Vagina (tissue), 2 donors: ENCODE results near the gene SECTM1. TPM values are rescaled to one million over a fixed set of nuclear protein-coding genes. Genes with fewer than 3 reads are reported as not detected.

ENCODE experiments used
- DNase-seq, 2 donors: peaks; one replicate each; pipeline ENCODE4 v3.0.0-alpha.2; 2017; ENCODE audit errors: extremely low spot score in 2 of 2
- H3K27ac ChIP-seq: fragments of 200-600 bp; sonication (generic); one replicate; pipeline ENCODE4 v1.5.1; 2019
- H3K27me3 ChIP-seq: fragments of 200-600 bp; sonication (generic); one replicate; pipeline ENCODE4 v1.5.1; 2019
- H3K36me3 ChIP-seq, 2 donors: fragments of 200-600 bp; sonication (generic); one replicate each; pipeline ENCODE4 v1.5.1; 2017 to 2019
- H3K4me1 ChIP-seq: fragments of 200-600 bp; sonication (generic); one replicate; pipeline ENCODE4 v1.5.1; 2019
- H3K4me3 ChIP-seq, 2 donors: fragments of 200-600 bp; sonication (generic); 1 replicate in 1 of 2; 2 replicates in 1 of 2; pipeline ENCODE4 v1.5.1; 2016 to 2019
- H3K9me3 ChIP-seq: fragments of 200-600 bp; sonication (generic); one replicate; pipeline ENCODE4 v1.5.1; 2019
- POLR2A ChIP-seq, 2 donors: fragments of 450-650 bp; IDR thresholded peaks; one replicate each; pipeline ENCODE4 v1.6.1; 2017; ENCODE audit warnings: antibody characterized with exemption in 2 of 2, mild to moderate bottlenecking in 2 of 2, moderate library complexity in 2 of 2
- POLR2AphosphoS5 ChIP-seq, 2 donors: sonication (generic); formaldehyde crosslinking; IDR thresholded peaks; one replicate each; pipeline ENCODE4 v1.9.0; 2017; ENCODE audit warnings: antibody characterized with exemption in 2 of 2, mild to moderate bottlenecking in 2 of 2, low read depth in 1 of 2; ENCODE audit not compliant: insufficient read depth in 1 of 2
- intact Hi-C: fragments of 100-400 bp; cut with DNase I; formaldehyde crosslinking; loops from one replicate; pipeline ENCODE4 v1.15.1; 2023
- total RNA-seq: library from RNA; depleted of rRNA; stranded (reverse); fragments of >200 nt; gene quantifications from one replicate; pipeline ENCODE4 v1.2.3, GENCODE V29; 2016
- TF ChIP-seq, protein P1 (sequence below), 3 experiments: fragments of 450-650 bp in 2 of 3; fragments of 200-600 bp in 1 of 3; sonication (generic) in 1 of 3; IDR thresholded peaks; one replicate each; pipeline ENCODE4 v1.5.1; 2017 to 2019; ENCODE audit warnings: antibody characterized with exemption in 3 of 3, mild to moderate bottlenecking in 2 of 3, moderate library complexity in 2 of 3

The SECTM1 gene
- total RNA-seq, 1 donor from 2014 or later = 37.1 TPM

DNA sequence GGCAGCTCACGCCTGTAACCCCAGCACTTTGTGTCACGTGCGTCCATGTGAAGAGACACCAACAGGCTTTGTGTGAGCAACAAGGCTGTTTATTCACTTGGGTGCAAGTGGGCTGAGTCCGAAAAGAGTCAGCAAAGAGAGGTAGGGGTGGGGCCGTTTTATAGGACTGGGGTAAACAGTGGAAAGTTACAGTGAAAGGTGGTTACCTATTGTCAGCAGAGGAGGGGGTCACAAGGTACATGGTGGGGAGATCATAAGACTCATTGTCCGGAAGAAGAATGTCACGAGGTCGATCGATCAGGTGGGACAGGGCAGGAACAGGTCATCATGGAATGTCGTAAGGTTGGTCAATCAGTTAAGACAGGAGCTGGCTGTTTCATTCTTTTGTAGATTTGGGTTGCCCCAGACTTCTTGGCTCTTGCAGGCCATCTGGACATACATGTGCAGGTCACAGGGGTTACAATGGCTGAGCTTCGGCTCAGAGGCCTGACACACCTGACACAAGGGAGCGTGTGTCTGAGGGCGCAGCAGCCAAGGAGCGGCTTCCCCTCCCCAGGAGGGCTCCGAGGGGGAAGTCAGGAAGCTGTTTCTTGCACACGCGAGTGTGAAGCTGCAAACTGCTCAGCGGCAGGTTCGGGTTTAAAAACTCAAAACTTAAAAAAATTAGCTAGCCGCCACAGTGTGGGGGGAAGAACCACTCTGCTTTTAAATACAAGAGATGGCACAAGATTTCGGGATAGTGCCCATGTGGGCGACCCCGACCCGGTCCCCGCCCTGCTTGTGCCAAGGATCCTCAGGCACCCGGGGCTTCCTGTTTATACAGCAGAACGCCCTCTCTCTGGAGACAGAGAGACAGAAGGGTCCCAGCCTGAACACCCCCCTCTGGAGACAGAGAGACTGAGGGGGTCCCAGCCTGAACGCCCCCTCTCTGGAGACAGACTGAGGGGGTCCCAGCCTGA, 13.1 kb upstream of the SECTM1 start:
- intact Hi-C loops = loop anchor here (10.0 kb wide), 1 partner anchor 428 kb away; no protein-coding TSS in a partner anchor
- Histone ChIP-seq H3K27me3 (no peaks in the 10 kb centered on the region), H3K27ac (no peak overlapping the region), H3K4me1 (peaks cover 1% of the 10 kb centered on the region), H3K4me3 (no peak overlapping the region), H3K36me3 (no peaks in the 10 kb centered on the region), H3K9me3 (no peaks in the 10 kb centered on the region)
- TF ChIP-seq POLR2A (IDR thresholded peaks at IDR 0.05) (no peak), POLR2AphosphoS5 (IDR thresholded peaks at IDR 0.05; ENCODE audit: insufficient read depth in 1 of 2, low read depth in 1 of 2) (no peak)
- TF ChIP-seq, protein P1, sequence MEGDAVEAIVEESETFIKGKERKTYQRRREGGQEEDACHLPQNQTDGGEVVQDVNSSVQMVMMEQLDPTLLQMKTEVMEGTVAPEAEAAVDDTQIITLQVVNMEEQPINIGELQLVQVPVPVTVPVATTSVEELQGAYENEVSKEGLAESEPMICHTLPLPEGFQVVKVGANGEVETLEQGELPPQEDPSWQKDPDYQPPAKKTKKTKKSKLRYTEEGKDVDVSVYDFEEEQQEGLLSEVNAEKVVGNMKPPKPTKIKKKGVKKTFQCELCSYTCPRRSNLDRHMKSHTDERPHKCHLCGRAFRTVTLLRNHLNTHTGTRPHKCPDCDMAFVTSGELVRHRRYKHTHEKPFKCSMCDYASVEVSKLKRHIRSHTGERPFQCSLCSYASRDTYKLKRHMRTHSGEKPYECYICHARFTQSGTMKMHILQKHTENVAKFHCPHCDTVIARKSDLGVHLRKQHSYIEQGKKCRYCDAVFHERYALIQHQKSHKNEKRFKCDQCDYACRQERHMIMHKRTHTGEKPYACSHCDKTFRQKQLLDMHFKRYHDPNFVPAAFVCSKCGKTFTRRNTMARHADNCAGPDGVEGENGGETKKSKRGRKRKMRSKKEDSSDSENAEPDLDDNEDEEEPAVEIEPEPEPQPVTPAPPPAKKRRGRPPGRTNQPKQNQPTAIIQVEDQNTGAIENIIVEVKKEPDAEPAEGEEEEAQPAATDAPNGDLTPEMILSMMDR (IDR thresholded peaks at IDR 0.05) = no peak
- no peak for DNase-seq

DNA sequence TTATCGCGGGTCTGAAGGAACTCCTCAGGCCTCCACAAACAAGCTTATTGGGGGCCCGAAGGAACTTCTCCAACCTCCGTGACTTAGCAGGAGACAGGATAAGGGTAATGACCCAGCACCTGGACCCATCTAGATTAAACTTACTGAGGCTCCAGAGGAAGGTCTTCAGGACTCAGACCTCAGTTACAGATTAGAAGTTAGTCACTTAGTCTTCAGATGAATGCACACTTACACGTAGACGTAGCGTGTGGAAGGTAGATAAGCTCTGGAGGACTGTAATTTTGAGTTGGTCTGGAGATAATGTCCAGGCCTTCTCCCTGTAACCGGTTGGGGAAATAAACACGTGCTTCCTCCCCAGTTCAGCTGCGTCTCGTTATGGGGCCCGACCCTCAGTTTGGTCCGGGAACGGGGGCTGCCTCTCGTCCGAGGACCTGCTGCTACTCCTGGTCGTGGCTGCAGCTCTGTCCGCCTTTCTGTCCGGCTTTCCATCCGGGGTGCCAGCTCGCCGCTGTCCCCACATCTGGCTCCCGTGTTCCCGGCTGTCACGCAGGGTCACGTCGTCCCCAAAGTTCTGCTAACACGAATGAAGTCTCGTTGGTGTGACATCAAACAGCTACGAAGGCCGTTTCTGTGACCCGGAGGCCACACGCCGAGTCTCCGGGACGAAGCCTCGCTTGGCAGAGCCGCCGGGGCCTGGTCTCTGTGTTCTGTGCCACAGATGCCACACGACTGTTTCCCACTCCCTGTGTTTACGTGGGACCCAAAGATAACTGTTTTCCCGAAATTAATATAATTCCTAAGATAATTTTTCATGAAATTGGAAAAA, 11.8 kb upstream of the SECTM1 start:
- H3K4me3 ChIP-seq = no peak overlapping the region
- H3K27ac ChIP-seq = no peak overlapping the region
- TF ChIP-seq POLR2A (IDR thresholded peaks at IDR 0.05) = no peak
- no peak for TF ChIP-seq POLR2AphosphoS5 (IDR thresholded peaks at IDR 0.05; ENCODE audit: insufficient read depth in 1 of 2, low read depth in 1 of 2)
- TF ChIP-seq, protein P1 (IDR thresholded peaks at IDR 0.05) = no peak
- H3K27me3 ChIP-seq = no peaks in the 10 kb centered on the region
- no peaks in the 10 kb centered on the region for H3K36me3 ChIP-seq
- no peak for DNase-seq
- no peaks in the 10 kb centered on the region for H3K9me3 ChIP-seq
- intact Hi-C loops = loop anchor here (10.0 kb wide), 1 partner anchor 429 kb away; no protein-coding TSS in a partner anchor
- no peaks in the 10 kb centered on the region for H3K4me1 ChIP-seq

DNA sequence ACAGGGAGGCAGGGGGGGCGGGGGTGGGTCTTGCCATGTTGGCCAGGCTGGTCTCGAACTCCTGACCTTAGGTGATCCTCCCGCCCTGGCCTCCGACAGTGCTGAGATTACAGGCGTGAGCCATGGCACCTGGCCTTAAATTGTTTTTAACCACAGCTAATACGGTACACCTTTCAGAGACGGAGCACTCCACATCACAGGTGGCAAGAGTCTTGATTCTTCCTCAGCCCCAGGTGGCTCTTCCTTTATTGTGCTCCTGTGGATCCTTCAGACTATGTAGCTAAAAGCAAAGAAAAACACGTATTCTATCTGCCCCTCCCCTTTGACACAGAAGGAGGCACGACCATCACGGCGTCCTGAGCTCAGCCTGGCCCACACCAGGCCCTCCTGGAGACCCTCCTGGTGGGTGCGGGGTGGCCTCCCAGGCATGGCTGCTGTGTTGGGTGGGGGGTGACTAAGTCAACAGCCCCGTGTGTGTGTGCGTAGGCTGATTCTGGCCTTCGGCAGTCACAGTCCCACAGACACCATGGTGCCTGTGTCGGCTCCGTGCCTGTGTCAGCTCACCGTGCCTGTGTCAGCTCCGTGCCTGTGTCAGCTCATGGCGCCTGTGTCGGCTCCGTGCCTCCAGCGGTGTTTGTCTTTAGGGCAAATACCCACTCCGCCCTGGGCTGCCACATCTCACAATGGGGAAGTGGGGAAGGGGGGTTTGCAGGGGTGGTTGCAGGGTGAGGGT, 10.8 kb upstream of the SECTM1 start:
- H3K9me3 ChIP-seq = no peaks in the 10 kb centered on the region
- no peak for TF ChIP-seq POLR2AphosphoS5 (IDR thresholded peaks at IDR 0.05; ENCODE audit: insufficient read depth in 1 of 2, low read depth in 1 of 2)
- H3K36me3 ChIP-seq = no peaks in the 10 kb centered on the region
- no peaks in the 10 kb centered on the region for H3K27me3 ChIP-seq
- no peak overlapping the region for H3K4me3 ChIP-seq
- intact Hi-C loops = loop anchor here (10.0 kb wide), 1 partner anchor 430 kb away; no protein-coding TSS in a partner anchor
- no peak for DNase-seq
- H3K27ac ChIP-seq = no peak overlapping the region
- peaks cover 5% of the 10 kb centered on the region for H3K4me1 ChIP-seq

DNA sequence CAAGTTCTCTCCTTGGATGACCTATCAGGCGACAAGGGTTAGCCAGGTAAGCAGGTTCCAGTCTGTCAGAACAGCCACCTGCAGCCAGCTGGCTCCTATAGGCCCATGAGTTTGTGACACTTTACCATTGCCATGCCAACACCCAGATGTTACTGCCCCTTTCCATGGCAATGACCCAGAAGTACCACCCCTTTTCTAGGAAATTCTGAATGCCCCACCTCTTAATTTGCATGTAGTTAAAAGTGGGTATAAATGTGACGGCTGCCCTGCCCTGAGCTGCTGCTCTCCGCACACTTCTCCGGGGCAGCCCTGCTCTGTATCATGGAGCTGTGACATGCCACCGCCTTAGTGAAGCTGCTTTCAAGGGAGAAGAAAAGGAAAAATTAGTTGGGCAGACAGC, 10.0 kb upstream of the SECTM1 start:
- Histone ChIP-seq H3K4me1 (peaks cover 13% of the 10 kb centered on the region), H3K27me3 (no peaks in the 10 kb centered on the region), H3K9me3 (no peaks in the 10 kb centered on the region), H3K4me3 (no peak overlapping the region), H3K27ac (no peak overlapping the region), H3K36me3 (no peaks in the 10 kb centered on the region)
- TF ChIP-seq POLR2A (IDR thresholded peaks at IDR 0.05) (no peak), POLR2AphosphoS5 (IDR thresholded peaks at IDR 0.05; ENCODE audit: insufficient read depth in 1 of 2, low read depth in 1 of 2) (no peak)
- TF ChIP-seq, protein P1 (IDR thresholded peaks at IDR 0.05) = no peak
- intact Hi-C loops = loop anchor here (10.0 kb wide), 1 partner anchor 431 kb away; no protein-coding TSS in a partner anchor
- DNase-seq = no peak
